Astrocyte of the spinal cord (primary cell): ENCODE results near the gene KATNAL1.

ENCODE experiments used
- DNase-seq: peaks from one replicate; pipeline ENCODE4 v3.0.0; 2011; ENCODE audit warnings: low read depth, low spot score
- H3K4me3 ChIP-seq: 2 replicates; pipeline ENCODE4 v1.5.1; 2011; ENCODE audit warnings: low read depth, mild to moderate bottlenecking, low read length, moderate library complexity
- in situ Hi-C: cut with HindIII; loops from 2 replicates; pipeline ENCODE4 v1.10.0; 2017; ENCODE audit warnings: low sequenced_read_pairs
- TF ChIP-seq, protein P1 (sequence below): IDR thresholded peaks from 2 replicates; pipeline ENCODE4 v1.5.1; 2012; ENCODE audit warnings: low read depth, mild to moderate bottlenecking, low read length, inconsistent platforms

KATNAL1 gene

DNA sequence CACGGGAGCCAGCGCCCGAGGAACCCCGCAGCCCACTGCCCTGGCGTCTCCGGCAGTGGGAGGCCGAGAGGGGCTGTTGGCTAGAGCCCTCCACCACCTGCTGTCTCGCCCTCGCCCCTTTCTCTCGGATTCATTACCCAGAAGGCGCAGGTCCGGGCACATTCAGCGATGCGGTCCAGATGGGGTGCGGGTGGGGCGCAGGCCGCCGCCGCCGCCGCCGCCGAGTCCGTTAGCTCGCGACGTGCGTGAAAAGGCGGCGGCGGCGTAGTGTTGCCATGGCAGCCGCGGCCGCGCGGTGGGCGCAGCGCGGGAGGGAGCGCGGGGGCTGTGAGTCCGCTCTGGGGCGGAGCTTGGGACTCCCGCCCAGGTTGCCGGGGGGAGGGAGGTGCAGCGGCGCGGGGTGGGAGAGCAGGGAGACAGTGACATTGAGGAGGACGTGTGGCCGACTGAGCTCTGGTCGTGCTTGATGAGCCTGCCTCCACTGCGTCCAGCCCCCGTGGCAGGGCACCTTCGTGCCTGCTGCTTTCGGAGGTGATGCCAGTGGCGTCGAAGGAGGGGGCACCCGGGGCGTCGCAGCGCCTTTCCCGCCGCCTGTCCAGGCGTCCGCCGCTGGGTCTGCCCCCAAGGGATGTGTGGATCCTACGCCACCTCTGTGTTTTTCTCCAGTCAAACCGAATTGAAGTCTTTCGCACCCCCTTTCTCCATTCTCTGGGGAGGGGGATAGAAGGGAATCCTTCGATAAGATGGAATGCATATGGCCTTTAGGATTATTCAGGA lies at the start of gene KATNAL1:
Gene KATNAL1 (minus strand): TSS at position 358 of the 777 bp plus-strand sequence. CDS start 23,774 bp downstream, outside the sequence.
- H3K4me3 ChIP-seq: peak within 1 kb of the TSS; percentile 78
- in situ Hi-C loops: no loop called here
- DNase-seq: peak; percentile 77
- TF ChIP-seq, protein P1, sequence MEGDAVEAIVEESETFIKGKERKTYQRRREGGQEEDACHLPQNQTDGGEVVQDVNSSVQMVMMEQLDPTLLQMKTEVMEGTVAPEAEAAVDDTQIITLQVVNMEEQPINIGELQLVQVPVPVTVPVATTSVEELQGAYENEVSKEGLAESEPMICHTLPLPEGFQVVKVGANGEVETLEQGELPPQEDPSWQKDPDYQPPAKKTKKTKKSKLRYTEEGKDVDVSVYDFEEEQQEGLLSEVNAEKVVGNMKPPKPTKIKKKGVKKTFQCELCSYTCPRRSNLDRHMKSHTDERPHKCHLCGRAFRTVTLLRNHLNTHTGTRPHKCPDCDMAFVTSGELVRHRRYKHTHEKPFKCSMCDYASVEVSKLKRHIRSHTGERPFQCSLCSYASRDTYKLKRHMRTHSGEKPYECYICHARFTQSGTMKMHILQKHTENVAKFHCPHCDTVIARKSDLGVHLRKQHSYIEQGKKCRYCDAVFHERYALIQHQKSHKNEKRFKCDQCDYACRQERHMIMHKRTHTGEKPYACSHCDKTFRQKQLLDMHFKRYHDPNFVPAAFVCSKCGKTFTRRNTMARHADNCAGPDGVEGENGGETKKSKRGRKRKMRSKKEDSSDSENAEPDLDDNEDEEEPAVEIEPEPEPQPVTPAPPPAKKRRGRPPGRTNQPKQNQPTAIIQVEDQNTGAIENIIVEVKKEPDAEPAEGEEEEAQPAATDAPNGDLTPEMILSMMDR: no peak

DNA sequence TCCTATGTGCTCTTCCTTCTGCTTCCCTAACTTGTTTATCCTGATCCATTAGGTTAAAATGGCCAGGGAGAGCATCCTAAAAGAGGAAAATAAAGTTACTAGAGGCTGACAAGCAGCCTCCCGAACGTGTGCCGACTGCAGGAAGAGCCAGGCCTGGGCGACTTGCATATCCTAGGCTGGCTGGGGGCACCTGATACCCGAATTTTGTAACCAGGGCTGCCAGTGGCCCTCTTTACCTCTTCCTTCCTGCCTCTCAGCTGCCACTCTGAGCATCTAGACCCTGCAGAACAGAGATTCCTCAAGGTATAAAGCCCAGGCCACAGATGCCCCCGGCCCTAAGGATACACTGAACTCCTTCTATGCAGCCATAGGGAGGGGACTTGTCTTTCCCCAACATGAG lies 48.5 kb upstream of the KATNAL1 start:
- DNase-seq: no peak
- in situ Hi-C loops: no loop called here
- no peak overlapping the region for H3K4me3 ChIP-seq
- TF ChIP-seq, protein P1: no peak

DNA sequence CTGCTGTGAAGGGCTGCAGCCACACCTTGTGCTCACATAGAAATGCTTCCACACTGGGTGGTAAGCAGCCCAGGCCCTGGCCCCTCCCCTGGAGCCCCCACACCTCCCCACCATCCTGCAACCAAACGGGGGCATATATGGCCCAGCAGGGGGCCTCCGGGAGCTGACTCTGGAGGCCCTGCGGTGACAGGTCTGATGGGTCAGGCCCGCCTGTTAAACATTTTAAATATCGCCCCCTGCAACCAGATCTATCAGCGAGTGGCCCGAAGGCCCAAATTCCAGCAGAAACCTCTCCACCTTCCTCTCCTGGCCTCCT lies 48.0 kb upstream of the KATNAL1 start:
- DNase-seq: no peak
- no peak overlapping the region for H3K4me3 ChIP-seq
- TF ChIP-seq, protein P1: peak; percentile 13
- in situ Hi-C loops: no loop called here

DNA sequence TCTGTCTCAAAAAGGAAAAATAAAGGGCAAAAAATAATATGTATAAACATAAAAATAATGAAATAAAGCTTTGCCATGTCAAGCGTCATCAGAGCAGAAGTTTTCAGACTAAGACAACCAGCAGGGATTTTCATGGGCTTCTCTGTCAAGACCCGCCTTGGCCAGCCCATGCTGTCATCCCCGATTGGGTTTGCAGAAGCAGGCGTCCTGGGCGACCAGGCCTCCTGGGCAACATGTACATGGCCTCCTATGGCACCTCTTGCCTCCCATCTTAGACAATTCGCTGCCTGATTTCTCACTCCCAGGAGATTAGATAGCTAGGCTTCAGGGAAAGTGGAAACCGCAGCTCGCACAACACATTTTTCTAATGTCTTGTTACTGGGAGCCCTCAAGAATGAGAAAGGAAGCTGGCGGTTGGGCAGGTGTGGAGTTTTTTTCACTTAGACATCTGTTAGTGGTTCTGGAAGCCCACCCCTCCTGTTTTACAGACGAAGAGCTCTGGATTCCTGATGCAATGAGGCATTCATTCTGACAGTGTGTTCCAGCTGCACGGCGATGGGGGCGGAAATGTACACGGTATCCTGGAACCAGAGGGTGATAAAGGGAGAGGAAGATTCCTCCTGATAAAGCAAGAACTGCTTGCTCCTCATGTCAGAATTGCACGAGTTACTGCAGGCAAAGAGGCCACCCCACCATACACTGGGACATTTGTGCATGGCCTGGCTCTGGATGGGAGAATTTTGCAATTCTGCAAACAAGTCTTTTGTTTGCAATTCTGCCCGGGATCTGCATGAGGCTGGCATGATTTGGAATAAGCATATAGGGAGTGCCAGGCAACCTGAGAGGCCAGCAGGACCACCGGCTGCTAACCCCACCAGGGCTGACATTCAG lies 47.4 kb upstream of the KATNAL1 start:
- in situ Hi-C loops: no loop called here
- TF ChIP-seq, protein P1: no peak
- no peak overlapping the region for H3K4me3 ChIP-seq
- DNase-seq: no peak

DNA sequence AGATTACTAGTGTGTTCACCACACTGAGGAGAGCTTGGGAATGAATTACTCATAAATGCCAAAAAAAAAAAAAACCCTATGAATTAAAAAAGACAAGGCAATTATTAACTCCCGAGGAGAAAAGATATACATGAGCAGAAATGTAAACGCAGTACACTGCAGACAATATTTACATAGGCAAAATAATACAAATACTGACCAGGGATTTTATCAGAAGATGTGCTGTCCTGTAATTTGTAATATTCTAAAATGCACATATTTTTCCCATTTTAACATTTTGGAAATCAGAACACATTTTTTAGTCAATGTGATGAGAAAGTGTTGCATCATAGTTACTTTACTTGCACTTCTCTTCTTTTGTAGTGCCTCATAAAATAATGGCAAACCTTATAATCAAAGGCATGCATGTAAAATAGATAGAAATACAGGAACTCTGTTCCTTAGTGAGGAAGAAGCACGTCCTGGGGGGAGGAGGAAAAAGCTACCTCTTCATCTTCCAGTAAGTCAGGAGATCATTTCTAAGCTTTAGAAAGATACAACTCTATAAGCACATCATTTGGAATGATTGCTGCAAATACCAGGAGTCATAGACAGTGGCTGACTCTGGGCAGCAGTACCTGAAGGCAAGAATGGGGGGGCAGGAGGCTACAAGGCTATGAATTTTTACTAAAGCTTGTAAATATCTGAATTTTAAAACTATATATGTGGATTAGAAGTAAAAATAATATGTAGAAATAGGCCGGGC lies 46.3 kb upstream of the KATNAL1 start:
- in situ Hi-C loops: no loop called here
- TF ChIP-seq, protein P1: no peak

DNA sequence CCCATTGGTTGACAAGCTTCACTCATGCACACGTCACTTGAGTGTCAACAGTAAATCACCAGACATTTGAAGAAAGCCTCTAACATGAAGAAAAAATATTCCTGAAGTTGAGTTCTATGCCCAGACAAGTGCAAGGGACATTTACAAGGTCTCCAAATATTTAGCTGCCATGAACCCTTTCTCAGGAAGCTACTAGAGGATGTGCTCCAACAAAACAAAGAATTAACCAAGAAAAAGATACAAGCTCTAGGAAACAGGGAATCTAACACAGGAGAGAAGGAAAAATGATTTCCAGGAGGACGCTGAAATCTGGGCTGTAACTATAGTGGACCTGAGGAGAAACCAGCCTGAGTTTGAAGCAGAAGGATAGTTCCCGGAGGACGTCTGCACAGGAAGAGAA lies 45.7 kb upstream of the KATNAL1 start:
- DNase-seq: no peak
- no peak overlapping the region for H3K4me3 ChIP-seq
- TF ChIP-seq, protein P1: no peak
- in situ Hi-C loops: no loop called here

More for the DNA sequence above, 46.3 kb upstream of the KATNAL1 start:
- H3K4me3 ChIP-seq: no peak overlapping the region
- DNase-seq: no peak
